ENCODE results near the gene FCER2. TPM values are rescaled to one million over a fixed set of nuclear protein-coding genes. Genes with fewer than 3 reads are reported as not detected.
A peak's percentile ranks its signal among the peaks of the same experiment; 100 is the strongest.

The FCER2 gene
- polyA plus RNA-seq, 3 donors: 1.1 to 4.1 (median 2.1) TPM

GRCh38 chr19:7699417-7700401, 2.2 kb downstream of the FCER2 start:
- Histone ChIP-seq H3K4me2 (replicated peaks; ENCODE audit: extremely low read depth, low read length, poor library complexity, severe bottlenecking) (no peak overlapping the region), H3K4me1 (ENCODE audit: control insufficient read depth in 1 of 2, insufficient read depth in 2 of 2, low read length in 2 of 2) (peaks cover 54 to 61% of the 10 kb centered on the region in 2 donors), H3K79me2 (ENCODE audit: insufficient read depth, low read length) (no peaks in the 10 kb centered on the region), H3K36me3 (replicated peaks in 1 of 2; ENCODE audit: control insufficient read depth in 1 of 2, insufficient read depth in 2 of 2, low read length in 2 of 2) (no peaks in the 10 kb centered on the region), H3K9ac (ENCODE audit: insufficient read depth, low read length, poor library complexity, severe bottlenecking) (no peak overlapping the region), H2AFZ (ENCODE audit: insufficient read depth, low read depth, low read length, poor library complexity, severe bottlenecking) (no peak overlapping the region), H4K20me1 (ENCODE audit: insufficient read depth, low read length) (no peaks in the 10 kb centered on the region), H3K27me3 (ENCODE audit: control insufficient read depth in 2 of 2, insufficient read depth in 2 of 2, low read length in 2 of 2) (no peaks in the 10 kb centered on the region), H3K4me3 (replicated peaks in 1 of 3; ENCODE audit: low read depth in 2 of 3, low read length in 3 of 3) (no peak overlapping the region), H3K9me3 (replicated peaks in 1 of 2; ENCODE audit: control insufficient read depth in 1 of 2, insufficient read depth in 1 of 2, low read length in 2 of 2) (no peaks in the 10 kb centered on the region), H3K27ac (ENCODE audit: low read depth in 1 of 2, low read length in 2 of 2) (no peak overlapping the region)
- peak overlapping the region in 5 of 7 donors; percentile 54 to 89 (median 86) for H3K27ac Mint-ChIP-seq
- H3K36me3 Mint-ChIP-seq: peaks cover 0 to 2% of the 10 kb centered on the region in 2 donors
- DNase-seq: peak; percentile 47 to 70 (median 61)
- intact Hi-C loops (cut with micrococcal nuclease): loop anchor here (5.0 kb wide), 3 partner anchors 38 to 53 kb away; no protein-coding TSS in a partner anchor
- peak overlapping the region; percentile 25 to 86 for H3K4me3 Mint-ChIP-seq
- H3K4me1 Mint-ChIP-seq: peaks cover 58% of the 10 kb centered on the region
- no peaks in the 10 kb centered on the region for H3K9me3 Mint-ChIP-seq
- peaks cover 4 to 10% (median 4%) of the 10 kb centered on the region in 3 donors for H3K27me3 Mint-ChIP-seq (ENCODE audit: low read depth in 3 of 3)
- 85% methylated on average over 3 of the region's 15 CpGs for WGBS (ENCODE audit: insufficient coverage)
- TF ChIP-seq, protein P1, sequence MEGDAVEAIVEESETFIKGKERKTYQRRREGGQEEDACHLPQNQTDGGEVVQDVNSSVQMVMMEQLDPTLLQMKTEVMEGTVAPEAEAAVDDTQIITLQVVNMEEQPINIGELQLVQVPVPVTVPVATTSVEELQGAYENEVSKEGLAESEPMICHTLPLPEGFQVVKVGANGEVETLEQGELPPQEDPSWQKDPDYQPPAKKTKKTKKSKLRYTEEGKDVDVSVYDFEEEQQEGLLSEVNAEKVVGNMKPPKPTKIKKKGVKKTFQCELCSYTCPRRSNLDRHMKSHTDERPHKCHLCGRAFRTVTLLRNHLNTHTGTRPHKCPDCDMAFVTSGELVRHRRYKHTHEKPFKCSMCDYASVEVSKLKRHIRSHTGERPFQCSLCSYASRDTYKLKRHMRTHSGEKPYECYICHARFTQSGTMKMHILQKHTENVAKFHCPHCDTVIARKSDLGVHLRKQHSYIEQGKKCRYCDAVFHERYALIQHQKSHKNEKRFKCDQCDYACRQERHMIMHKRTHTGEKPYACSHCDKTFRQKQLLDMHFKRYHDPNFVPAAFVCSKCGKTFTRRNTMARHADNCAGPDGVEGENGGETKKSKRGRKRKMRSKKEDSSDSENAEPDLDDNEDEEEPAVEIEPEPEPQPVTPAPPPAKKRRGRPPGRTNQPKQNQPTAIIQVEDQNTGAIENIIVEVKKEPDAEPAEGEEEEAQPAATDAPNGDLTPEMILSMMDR (IDR thresholded peaks at IDR 0.05): no peak

- DNase-seq: peak in 1 of 3 donors; percentile 11
- Histone ChIP-seq H3K36me3 (replicated peaks in 1 of 2; ENCODE audit: control insufficient read depth in 1 of 2, insufficient read depth in 2 of 2, low read length in 2 of 2) (no peaks in the 10 kb centered on the region), H3K4me1 (ENCODE audit: control insufficient read depth in 1 of 2, insufficient read depth in 2 of 2, low read length in 2 of 2) (peaks cover 53 to 60% of the 10 kb centered on the region in 2 donors), H3K4me3 (replicated peaks in 1 of 3; ENCODE audit: low read depth in 2 of 3, low read length in 3 of 3) (no peak overlapping the region), H3K9me3 (replicated peaks in 1 of 2; ENCODE audit: control insufficient read depth in 1 of 2, insufficient read depth in 1 of 2, low read length in 2 of 2) (no peaks in the 10 kb centered on the region), H4K20me1 (ENCODE audit: insufficient read depth, low read length) (no peaks in the 10 kb centered on the region), H3K4me2 (replicated peaks; ENCODE audit: extremely low read depth, low read length, poor library complexity, severe bottlenecking) (no peak overlapping the region), H3K27ac (ENCODE audit: low read depth in 1 of 2, low read length in 2 of 2) (no peak overlapping the region), H2AFZ (ENCODE audit: insufficient read depth, low read depth, low read length, poor library complexity, severe bottlenecking) (no peak overlapping the region), H3K27me3 (ENCODE audit: control insufficient read depth in 2 of 2, insufficient read depth in 2 of 2, low read length in 2 of 2) (no peaks in the 10 kb centered on the region), H3K9ac (ENCODE audit: insufficient read depth, low read length, poor library complexity, severe bottlenecking) (no peak overlapping the region), H3K79me2 (ENCODE audit: insufficient read depth, low read length) (no peaks in the 10 kb centered on the region)
- Mint-ChIP-seq H3K4me1 (peaks cover 58% of the 10 kb centered on the region), H3K36me3 (peaks cover 0 to 2% of the 10 kb centered on the region in 2 donors), H3K4me3 (peak overlapping the region; percentile 25 to 86), H3K27me3 (ENCODE audit: low read depth in 3 of 3) (peaks cover 4 to 10% (median 4%) of the 10 kb centered on the region in 3 donors), H3K27ac (peak overlapping the region in 6 of 7 donors; percentile 54 to 89 (median 80)), H3K9me3 (no peaks in the 10 kb centered on the region)
- intact Hi-C loops (cut with micrococcal nuclease): loop anchor here (5.0 kb wide), 2 partner anchors 38 to 43 kb away; no protein-coding TSS in a partner anchor
- WGBS (ENCODE audit: insufficient coverage): 30% methylated on average over 2 of the region's 2 CpGs
- TF ChIP-seq, protein P1 (IDR thresholded peaks at IDR 0.05): no peak
These were observed 2.9 kb downstream of the FCER2 start for GRCh38 chr19:7699003-7699402.
